Parathyroid adenoma (tissue), 2 donors: ENCODE measurements around the gene NTRK3.
"Not testable (repeated sequence)": the region's sequence is repeated elsewhere in the genome, so short reads cannot be mapped to it uniquely, and the experiment has no call there.

Experiments
- H2AFZ ChIP-seq: fragments of 300-600 bp; sonication (generic); one replicate; pipeline ENCODE4 v1.7.0; 2017; ENCODE audit warnings: antibody characterized with exemption, mild to moderate bottlenecking
- H3K27ac ChIP-seq: fragments of 300-600 bp; sonication (generic); one replicate; pipeline ENCODE4 v1.7.0; 2017
- H3K27me3 ChIP-seq: fragments of 300-600 bp; sonication (generic); one replicate; pipeline ENCODE4 v1.7.0; 2017; ENCODE audit warnings: low read length; ENCODE audit not compliant: control insufficient read depth, insufficient read depth
- H3K36me3 ChIP-seq: fragments of 300-600 bp; sonication (generic); one replicate; pipeline ENCODE4 v1.7.0; 2017; ENCODE audit warnings: low read length; ENCODE audit not compliant: control insufficient read depth, insufficient read depth
- H3K4me1 ChIP-seq: fragments of 300-600 bp; sonication (generic); one replicate; pipeline ENCODE4 v1.7.0; 2017; ENCODE audit warnings: control low read depth
- H3K4me2 ChIP-seq: fragments of 300-600 bp; sonication (generic); one replicate; pipeline ENCODE4 v1.7.0; 2017; ENCODE audit warnings: low read length
- H3K4me3 ChIP-seq: fragments of 300-600 bp; sonication (generic); one replicate; pipeline ENCODE4 v1.7.0; 2017; ENCODE audit warnings: low read depth, low read length
- H3K79me2 ChIP-seq: fragments of 300-600 bp; sonication (generic); one replicate; pipeline ENCODE4 v1.7.0; 2017; ENCODE audit warnings: control low read depth
- H3K9ac ChIP-seq: fragments of 300-600 bp; sonication (generic); one replicate; pipeline ENCODE4 v1.7.0; 2017; ENCODE audit warnings: mild to moderate bottlenecking
- H3K9me3 ChIP-seq: fragments of 300-600 bp; sonication (generic); one replicate; pipeline ENCODE4 v1.7.0; 2017; ENCODE audit warnings: low read length; ENCODE audit not compliant: control insufficient read depth
- CTCF ChIP-seq: fragments of 300-600 bp; sonication (generic); IDR thresholded peaks from one replicate; pipeline ENCODE4 v1.7.0; 2017; ENCODE audit warnings: antibody characterized with exemption, mild to moderate bottlenecking
- donor health status: primary hyperparathyroidism.

NTRK3 gene

GRCh38 chr15:88073391-88073691 lies 183.2 kb downstream of the NTRK3 start:
- Histone ChIP-seq H3K27me3 (no peaks in the 10 kb centered on the region), H3K9me3 (no peaks in the 10 kb centered on the region), H2AFZ (no peak overlapping the region), H3K4me1 (no peaks in the 10 kb centered on the region), H3K4me3 (no peak overlapping the region), H3K9ac (no peak overlapping the region), H3K27ac (no peak overlapping the region), H3K79me2 (no peaks in the 10 kb centered on the region), H3K36me3 (no peaks in the 10 kb centered on the region), H3K4me2 (no peak overlapping the region)
- no peak for TF ChIP-seq CTCF

DNA sequence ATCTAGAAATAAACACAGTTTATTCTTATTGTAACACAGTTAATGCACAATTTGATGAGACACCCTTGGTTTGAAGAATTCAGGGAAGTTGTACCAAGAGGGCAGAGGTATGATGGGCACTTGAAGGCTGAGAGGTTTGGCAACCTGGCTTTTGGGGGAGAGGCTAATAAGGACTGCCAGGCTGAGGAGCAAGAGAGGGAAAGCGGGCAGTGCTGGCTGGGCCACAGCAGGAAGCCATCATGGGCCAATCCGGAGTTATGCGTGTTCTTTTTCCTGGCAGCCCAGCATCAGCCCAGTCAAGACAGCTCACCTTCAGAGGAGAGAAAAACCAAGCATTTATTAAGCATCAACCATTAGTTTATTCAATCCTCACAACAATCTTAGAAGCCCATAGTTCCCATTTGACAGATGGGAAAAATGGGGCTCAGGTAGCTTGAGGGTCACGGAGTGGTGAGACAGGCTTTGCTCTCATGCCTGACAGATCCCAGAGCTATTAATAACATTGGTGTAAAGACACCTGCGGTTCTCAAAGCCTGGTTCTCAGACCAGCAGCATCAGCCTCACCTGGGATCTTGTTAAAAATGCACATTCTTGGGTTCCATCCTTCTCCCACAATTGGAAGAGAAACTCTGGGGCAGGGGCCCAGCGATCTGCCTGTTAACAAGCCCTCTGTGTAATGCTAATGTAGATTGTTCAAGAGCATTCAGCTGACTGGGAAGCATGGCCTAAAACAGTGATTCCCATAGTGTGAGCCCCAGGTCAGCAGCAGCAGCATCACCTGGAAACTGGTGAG lies 183.7 kb downstream of the NTRK3 start:
- Histone ChIP-seq H3K27ac (no peak overlapping the region), H3K9ac (no peak overlapping the region), H2AFZ (no peak overlapping the region), H3K4me3 (no peak overlapping the region), H3K27me3 (no peaks in the 10 kb centered on the region), H3K9me3 (no peaks in the 10 kb centered on the region), H3K4me2 (no peak overlapping the region), H3K4me1 (no peaks in the 10 kb centered on the region), H3K36me3 (no peaks in the 10 kb centered on the region), H3K79me2 (no peaks in the 10 kb centered on the region)
- TF ChIP-seq CTCF, result no peak

DNA sequence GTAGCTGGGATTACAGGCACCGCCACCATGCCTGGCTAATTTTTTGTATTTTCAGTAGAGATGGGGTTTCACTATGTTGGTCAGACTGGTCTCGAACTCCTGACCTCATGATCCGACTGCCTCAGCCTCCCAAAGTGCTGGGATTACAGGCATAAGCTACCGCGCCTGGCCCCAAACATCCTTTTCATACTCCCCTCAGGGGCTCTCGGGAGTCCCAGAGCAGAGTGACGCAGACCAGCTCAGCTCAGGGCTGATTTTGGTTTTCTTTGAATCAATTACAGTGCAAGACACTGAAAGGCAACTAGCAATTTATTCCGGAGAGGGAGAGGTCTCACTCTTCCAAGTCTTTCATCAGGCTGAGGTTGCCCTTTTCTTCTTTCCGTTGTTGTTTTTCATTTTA lies 184.4 kb downstream of the NTRK3 start:
- H3K36me3 ChIP-seq, H3K79me2 ChIP-seq, H3K4me2 ChIP-seq, H3K27me3 ChIP-seq, H3K4me3 ChIP-seq, H2AFZ ChIP-seq, H3K4me1 ChIP-seq, H3K9ac ChIP-seq, H3K27ac ChIP-seq, H3K9me3 ChIP-seq: not testable (repeated sequence)

- no peak for TF ChIP-seq CTCF
- Histone ChIP-seq H3K9me3 (no peaks in the 10 kb centered on the region), H3K4me3 (no peak overlapping the region), H3K36me3 (no peaks in the 10 kb centered on the region), H3K79me2 (no peaks in the 10 kb centered on the region), H3K4me1 (no peaks in the 10 kb centered on the region), H3K27me3 (no peaks in the 10 kb centered on the region), H3K27ac (no peak overlapping the region), H3K4me2 (no peak overlapping the region), H3K9ac (no peak overlapping the region), H2AFZ (no peak overlapping the region)
Observed at GRCh38 chr15:88071141-88071540, 185.4 kb downstream of the NTRK3 start.

GRCh38 chr15:88069561-88069960 lies 187.0 kb downstream of the NTRK3 start:
- Histone ChIP-seq H3K27me3 (no peaks in the 10 kb centered on the region), H3K4me3 (no peak overlapping the region), H3K4me2 (no peak overlapping the region), H2AFZ (no peak overlapping the region), H3K4me1 (no peaks in the 10 kb centered on the region), H3K9me3 (no peaks in the 10 kb centered on the region), H3K36me3 (no peaks in the 10 kb centered on the region), H3K27ac (no peak overlapping the region), H3K9ac (no peak overlapping the region), H3K79me2 (no peaks in the 10 kb centered on the region)
- TF ChIP-seq CTCF, result no peak
